ENCODE results near the gene SLC25A17. TPM values are rescaled to one million over a fixed set of nuclear protein-coding genes. Genes with fewer than 3 reads are reported as not detected.

SLC25A17 gene
- total and polyA plus RNA-seq, 11 donors, result 2.3 to 9.6 (median 4.0) TPM

- H3K27me3 ChIP-seq, result no peaks in the 10 kb centered on the region
- DNase-seq, result no peak
- WGBS, 4 donors, result 86 to 94% (median 93%) methylated on average over 3 of the region's 3 CpGs
- H3K9me3 ChIP-seq, result no peaks in the 10 kb centered on the region
- peaks cover 0 to 25% (median 14%) of the 10 kb centered on the region in 9 donors for H3K36me3 ChIP-seq
- H3K27ac ChIP-seq, result no peak within 1 kb of the TSS
- peaks cover 0 to 28% (median 10%) of the 10 kb centered on the region in 12 donors for H3K4me1 ChIP-seq
- TF ChIP-seq CTCF (IDR thresholded peaks at IDR 0.05) (no peak), POLR2A (IDR thresholded peaks at IDR 0.05) (no peak)
- no peak for ATAC-seq
- no peak within 1 kb of the TSS for H3K4me3 ChIP-seq
- intact Hi-C loops (cut with DNase I), result no loop called here
Measured at GRCh38 chr22:40862013-40862412, 42.9 kb upstream of the SLC25A17 start, which contains the start of gene DNAJB7. DNAJB7 (minus strand) TSS chr22:40862113; CDS start chr22:40861994, 119 bp downstream.

- DNase-seq (no peak), ATAC-seq (no peak)
- H3K36me3 ChIP-seq, result peaks cover 0 to 22% (median 14%) of the 10 kb centered on the region in 9 donors
- WGBS, 4 donors, result 3 to 4% (median 4%) methylated on average over 18 of the region's 18 CpGs
- no peak for TF ChIP-seq CTCF (IDR thresholded peaks at IDR 0.05)
- no peak for TF ChIP-seq POLR2A (IDR thresholded peaks at IDR 0.05)
- peaks cover 4 to 49% (median 40%) of the 10 kb centered on the region in 12 donors for H3K4me1 ChIP-seq
- no peaks in the 10 kb centered on the region for H3K9me3 ChIP-seq
- peak overlapping the region; percentile 60 to 98 (median 86) for H3K4me3 ChIP-seq
- peak overlapping the region; percentile 94 to 99 (median 97) for H3K27ac ChIP-seq
- H3K27me3 ChIP-seq, result no peaks in the 10 kb centered on the region
- intact Hi-C loops (cut with DNase I), result loop anchor here in 2 of 10 donors (2.0 kb wide), 1 partner anchor 39 kb away; the partner anchor contains the start of gene SLC25A17 (in 2 of the 2)
Measured at GRCh38 chr22:40857309-40857855, 38.2 kb upstream of the SLC25A17 start.

DNA sequence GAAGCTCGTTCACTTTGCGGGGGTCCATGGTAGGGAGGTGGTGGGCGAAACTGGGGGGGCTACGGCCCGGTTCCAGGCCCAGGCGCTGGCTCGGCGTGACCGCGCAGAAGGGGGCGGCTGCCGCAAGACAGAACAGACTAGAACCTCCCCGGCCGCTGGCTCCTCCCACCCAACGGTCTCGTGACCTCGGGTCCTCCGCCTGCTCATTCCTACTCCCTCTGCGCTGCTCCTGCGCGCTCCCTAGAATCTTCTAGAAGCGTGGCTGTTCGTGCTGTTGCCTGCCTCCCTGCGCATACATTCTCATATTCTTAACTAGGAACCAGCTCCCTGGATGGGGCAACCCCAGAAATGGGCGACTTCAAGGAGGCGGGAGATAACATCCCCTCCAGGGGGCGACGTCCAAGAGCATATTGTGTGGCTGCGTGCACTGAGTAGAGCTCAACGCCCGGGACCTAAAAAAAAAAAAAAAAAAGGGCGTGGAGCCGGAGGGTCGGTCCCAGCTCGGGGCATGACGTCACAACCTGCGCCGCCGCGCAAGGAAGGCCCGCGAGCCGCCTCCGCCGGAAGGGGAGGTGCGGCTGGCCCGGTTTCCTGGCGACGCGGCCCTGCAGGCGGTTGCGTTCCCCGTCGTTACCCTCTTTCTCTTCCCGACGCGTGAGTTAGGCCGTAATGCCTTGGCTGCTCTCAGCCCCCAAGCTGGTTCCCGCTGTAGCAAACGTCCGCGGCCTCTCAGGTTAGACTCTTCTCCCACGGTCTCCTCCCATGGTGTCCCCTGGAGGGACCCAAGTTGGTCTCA, 37.6 kb upstream of the SLC25A17 start, which contains the start of the genes ST13 and XPNPEP3:
Gene ST13, minus strand, starts transcription at position 127 of the 796 bp plus-strand sequence. Its CDS starts 99 bp downstream, at position 28.
Gene XPNPEP3, plus strand, starts transcription at position 636 of the 796 bp plus-strand sequence. Its CDS starts 34 bp downstream, at position 670.
- intact Hi-C loops (cut with DNase I), result loop anchor here in 2 of 10 donors (2.0 kb wide), 1 partner anchor 38 kb away; the partner anchor contains the start of gene SLC25A17 (in 2 of the 2)
- no peaks in the 10 kb centered on the region for H3K9me3 ChIP-seq
- H3K4me3 ChIP-seq, result peak within 1 kb of the TSS; percentile 60 to 98 (median 86)
- ATAC-seq (peak; percentile 97 to 99 (median 99)), DNase-seq (peak; percentile 98 to 99 (median 98))
- H3K27me3 ChIP-seq, result no peaks in the 10 kb centered on the region
- TF ChIP-seq POLR2A (IDR thresholded peaks at IDR 0.05) (peak in 1 of 2 donors; percentile 76), CTCF (IDR thresholded peaks at IDR 0.05) (peak in 8 of 12 donors; percentile 5 to 43 (median 22))
- H3K36me3 ChIP-seq, result peaks cover 0 to 16% (median 12%) of the 10 kb centered on the region in 9 donors
- 0 to 1% (median 1%) methylated on average over 51 to 63 of the region's 63 CpGs for WGBS, 4 donors
- peak within 1 kb of the TSS; percentile 94 to 99 (median 97) for H3K27ac ChIP-seq
- peaks cover 4 to 55% (median 43%) of the 10 kb centered on the region in 12 donors for H3K4me1 ChIP-seq
